HG03064 (cell line): ENCODE measurements around the gene RNF40.

Source experiments
- ATAC-seq: cut with Tn5 transposase; IDR thresholded peaks from one replicate; pipeline ENCODE4 v1.9.1; 2021; ENCODE audit warnings: low read depth; ENCODE audit not compliant: unreplicated experiment

Gene RNF40

DNA sequence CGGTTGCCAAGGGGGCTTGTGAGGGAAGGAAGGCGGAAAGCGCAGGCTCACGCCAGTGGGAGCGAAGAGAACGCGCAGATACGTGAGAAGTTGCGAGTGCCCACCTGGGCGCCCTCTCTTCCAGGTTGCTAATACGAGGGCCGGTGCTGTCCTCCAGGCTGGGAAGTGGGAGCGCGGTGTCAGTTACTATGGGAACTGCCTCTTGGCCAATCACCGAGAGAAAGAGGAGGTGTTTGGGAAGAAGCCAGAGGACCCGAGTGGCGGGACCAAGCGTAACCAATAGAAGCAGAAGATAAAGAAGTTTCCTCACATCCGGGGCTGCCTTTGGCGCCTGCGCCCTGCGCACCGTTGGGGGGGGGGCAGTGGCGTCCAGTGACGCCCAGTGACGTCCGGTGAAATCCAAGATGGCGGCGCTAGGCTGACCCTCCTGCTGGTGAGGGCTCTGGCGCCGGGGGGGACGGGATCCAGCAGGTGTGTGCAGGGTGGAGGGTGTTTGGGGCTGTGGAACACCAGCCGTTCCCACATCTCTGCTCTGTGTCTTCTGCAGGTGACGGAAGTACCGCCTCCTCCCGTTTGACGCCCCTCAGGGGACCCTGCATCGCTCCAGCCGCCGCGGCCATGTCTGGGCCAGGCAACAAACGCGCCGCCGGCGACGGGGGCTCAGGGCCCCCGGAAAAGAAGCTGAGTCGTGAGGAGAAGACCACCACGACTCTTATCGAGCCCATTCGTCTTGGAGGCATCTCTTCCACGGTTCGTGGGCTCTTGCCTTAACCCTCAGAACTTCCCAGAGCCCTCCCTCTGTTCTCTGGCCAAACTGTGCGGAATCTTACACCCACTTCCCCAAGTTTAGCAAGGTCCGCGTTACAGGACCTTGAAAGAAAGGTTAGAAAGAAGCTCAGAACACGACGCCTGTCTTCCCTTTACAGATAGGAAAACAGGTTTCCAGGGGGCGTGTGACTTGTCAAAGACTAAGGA, at the start of gene RNF40, which contains the start of gene CFAP119:
TSS of gene RNF40 (plus strand) at position 395 of the 975 bp plus-strand sequence. CDS start at position 619, 224 bp downstream.
TSS of gene CFAP119 (minus strand) at position 135 of the 975 bp plus-strand sequence. CDS start 314 bp downstream, outside the sequence.
- peak; percentile 84 for ATAC-seq

DNA sequence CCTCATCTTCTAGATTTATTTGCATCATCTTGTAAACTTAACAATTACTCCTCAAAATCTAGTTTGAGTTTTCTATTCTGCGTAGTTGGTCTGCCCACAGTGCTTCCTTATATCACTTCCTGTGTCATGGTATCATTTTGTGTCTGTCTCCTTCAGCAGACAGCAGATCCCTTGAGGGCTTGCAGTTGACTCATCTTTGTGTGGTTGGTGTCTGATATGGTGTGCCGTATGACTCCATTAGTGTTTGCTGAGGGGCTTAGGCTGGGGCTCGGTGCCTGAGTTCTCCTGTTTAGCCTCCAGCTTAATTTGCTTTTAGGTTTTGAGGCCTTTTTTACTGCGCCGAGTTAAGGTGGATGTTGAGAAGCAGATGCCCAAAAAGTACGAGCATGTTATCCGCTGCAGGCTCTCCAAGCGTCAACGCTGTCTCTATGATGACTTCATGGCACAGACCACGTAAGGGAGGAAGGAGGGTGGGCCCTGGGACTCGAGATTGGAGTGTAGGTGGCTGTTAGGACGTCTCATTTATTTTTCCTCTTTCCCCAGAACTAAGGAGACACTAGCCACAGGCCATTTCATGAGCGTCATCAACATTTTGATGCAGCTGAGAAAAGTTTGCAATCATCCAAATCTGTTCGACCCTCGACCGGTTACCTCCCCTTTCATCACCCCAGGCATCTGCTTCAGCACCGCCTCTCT, 46.2 kb upstream of the RNF40 start:
- ATAC-seq, result no peak

- no peak for ATAC-seq
Measured at GRCh38 chr16:30720086-30720485, 42.0 kb upstream of the RNF40 start.

- ATAC-seq, result no peak
Measured at GRCh38 chr16:30720694-30721093, 41.4 kb upstream of the RNF40 start.

- no peak for ATAC-seq
Measured at GRCh38 chr16:30721167-30721566, 41.0 kb upstream of the RNF40 start.

DNA sequence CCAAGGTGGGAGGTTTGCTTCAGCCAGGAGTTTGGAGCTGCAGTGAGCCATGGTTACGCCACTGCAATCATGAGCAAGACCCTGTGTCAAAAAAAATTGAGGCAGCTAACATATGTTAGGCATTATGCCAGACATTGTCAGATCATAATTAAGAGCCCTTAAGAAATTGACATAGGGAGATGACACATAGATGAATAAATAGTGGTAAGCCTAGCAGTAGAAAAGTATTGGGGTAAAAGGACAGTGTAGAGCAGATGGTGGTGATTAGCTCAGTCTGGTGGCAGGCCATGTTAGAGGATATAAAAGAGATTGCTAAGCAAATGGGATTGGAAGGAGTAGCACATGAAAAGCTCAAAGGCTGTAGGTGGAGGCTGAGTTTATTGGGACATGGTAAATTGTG, 40.5 kb upstream of the RNF40 start:
- no peak for ATAC-seq

DNA sequence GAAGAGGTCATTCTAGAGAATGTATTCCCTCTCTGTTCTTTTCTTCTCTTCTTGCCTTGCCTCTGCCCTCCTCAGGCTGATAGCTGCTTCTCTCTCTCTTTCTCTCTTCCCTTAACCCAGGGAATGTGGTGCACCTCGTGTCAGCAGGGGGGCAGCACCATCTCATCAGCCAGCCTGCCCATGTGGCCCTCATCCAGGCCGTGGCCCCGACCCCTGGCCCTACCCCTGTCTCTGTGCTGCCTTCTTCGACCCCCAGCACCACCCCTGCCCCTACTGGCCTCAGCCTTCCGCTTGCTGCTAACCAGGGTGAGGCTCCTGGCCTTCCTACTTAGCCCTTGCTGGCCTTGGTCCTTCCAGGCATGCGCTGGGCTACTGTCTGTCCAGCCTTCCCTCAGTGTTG, 39.7 kb upstream of the RNF40 start:
- ATAC-seq, result no peak

DNA sequence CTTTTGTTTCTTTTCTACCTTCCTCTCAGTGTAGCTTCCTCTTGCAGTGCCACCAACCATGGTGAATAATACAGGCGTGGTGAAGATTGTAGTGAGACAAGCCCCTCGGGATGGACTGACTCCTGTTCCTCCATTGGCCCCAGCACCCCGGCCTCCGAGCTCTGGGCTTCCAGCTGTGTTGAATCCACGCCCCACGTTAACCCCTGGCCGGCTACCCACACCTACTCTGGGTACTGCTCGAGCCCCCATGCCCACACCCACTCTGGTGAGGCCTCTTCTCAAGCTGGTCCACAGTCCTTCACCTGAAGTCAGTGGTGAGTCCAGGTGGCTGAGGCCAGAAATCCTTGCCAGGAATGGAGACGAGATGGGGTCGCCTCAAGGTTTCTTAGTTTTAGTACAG, 39.2 kb upstream of the RNF40 start:
- no peak for ATAC-seq

- no peak for ATAC-seq
Measured at GRCh38 chr16:30723725-30724355, 38.3 kb upstream of the RNF40 start.

GRCh38 chr16:30724641-30725417, 37.3 kb upstream of the RNF40 start:
- no peak for ATAC-seq

GRCh38 chr16:30725418-30725792, 36.7 kb upstream of the RNF40 start:
- no peak for ATAC-seq

GRCh38 chr16:30728321-30728720, 33.8 kb upstream of the RNF40 start:
- ATAC-seq, result no peak

GRCh38 chr16:30728899-30729672, 33.0 kb upstream of the RNF40 start:
- no peak for ATAC-seq

DNA sequence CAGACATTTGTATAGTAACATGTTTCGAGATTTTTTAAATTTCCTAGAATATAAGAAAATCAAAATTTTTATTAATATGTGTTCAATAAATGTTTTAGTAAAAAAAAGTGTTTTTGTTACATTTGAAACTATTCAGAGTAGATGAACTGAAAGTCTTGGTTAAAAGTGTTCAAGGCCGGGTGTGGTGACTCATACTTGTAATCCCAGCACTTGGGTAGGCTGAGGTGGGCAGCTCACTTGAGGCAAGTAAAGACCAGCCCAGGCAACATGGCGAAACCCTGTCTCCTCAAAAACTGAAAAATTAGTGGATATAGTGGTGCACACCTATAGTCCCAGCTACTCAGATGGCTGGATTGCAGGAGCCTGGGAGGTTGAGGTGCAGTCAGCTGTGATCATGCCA, 30.7 kb upstream of the RNF40 start:
- ATAC-seq, result no peak

- ATAC-seq, result no peak
Measured at GRCh38 chr16:30736995-30737793, 24.9 kb upstream of the RNF40 start.

DNA sequence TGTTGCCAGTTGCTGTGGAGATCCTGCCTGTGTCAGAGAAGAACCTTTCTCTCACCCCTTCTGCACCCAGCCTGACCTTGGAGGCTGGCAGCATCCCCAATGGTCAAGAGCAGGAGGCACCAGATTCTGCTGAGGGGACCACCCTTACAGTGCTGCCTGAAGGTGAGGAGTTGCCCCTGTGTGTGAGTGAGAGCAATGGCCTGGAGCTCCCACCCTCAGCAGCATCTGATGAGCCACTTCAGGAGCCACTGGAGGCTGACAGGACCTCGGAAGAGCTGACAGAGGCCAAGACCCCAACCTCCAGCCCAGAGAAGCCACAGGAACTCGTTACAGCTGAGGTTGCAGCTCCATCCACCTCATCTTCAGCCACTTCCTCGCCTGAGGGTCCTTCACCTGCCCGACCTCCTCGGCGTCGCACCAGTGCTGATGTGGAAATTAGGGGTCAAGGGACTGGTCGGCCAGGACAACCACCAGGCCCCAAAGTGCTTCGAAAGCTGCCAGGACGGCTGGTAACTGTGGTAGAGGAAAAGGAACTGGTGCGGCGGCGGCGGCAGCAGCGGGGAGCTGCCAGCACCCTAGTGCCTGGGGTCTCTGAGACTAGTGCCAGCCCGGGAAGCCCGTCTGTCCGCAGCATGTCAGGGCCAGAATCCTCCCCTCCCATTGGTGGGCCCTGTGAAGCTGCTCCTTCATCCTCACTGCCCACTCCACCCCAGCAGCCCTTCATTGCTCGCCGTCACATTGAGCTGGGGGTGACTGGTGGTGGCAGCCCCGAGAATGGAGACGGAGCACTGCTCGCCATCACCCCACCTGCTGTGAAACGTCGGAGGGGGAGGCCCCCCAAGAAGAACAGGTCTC, 24.1 kb upstream of the RNF40 start:
- ATAC-seq, result no peak

- ATAC-seq, result no peak
Measured at GRCh38 chr16:30738984-30739951, 22.9 kb upstream of the RNF40 start.
